Hepatocyte (in vitro differentiated cells): Measurements from ENCODE around the gene ENTPD2. TPM values are rescaled to one million over a fixed set of nuclear protein-coding genes. Genes with fewer than 3 reads are reported as not detected.

Experiments used
- DNase-seq: peaks from one replicate; pipeline ENCODE4 v3.0.0-alpha.2; 2016; ENCODE audit warnings: low spot score
- H2AFZ ChIP-seq: fragments of 200-600 bp; sonication (generic); 2 replicates; pipeline ENCODE4 v1.6.0; 2016; ENCODE audit warnings: antibody characterized with exemption, mild to moderate bottlenecking
- H3K27ac ChIP-seq: fragments of 200-600 bp; sonication (generic); 2 replicates; pipeline ENCODE4 v1.5.1; 2016; ENCODE audit warnings: mild to moderate bottlenecking
- H3K27me3 ChIP-seq: fragments of 200-600 bp; sonication (generic); 2 replicates; pipeline ENCODE4 v1.6.1; 2016
- H3K36me3 ChIP-seq: fragments of 200-600 bp; sonication (generic); replicated peaks from 2 replicates; pipeline ENCODE4 v1.5.1; 2016; ENCODE audit warnings: low read depth; ENCODE audit not compliant: insufficient read depth
- H3K4me1 ChIP-seq: fragments of 200-600 bp; sonication (generic); 2 replicates; pipeline ENCODE4 v1.5.1; 2016; ENCODE audit warnings: mild to moderate bottlenecking, moderate library complexity; ENCODE audit not compliant: insufficient read depth
- H3K4me2 ChIP-seq: fragments of 200-600 bp; sonication (generic); 2 replicates; pipeline ENCODE4 v1.6.0; 2016
- H3K4me3 ChIP-seq: fragments of 200-600 bp; sonication (generic); 2 replicates; pipeline ENCODE4 v1.5.1; 2016; ENCODE audit warnings: mild to moderate bottlenecking
- H3K79me2 ChIP-seq: fragments of 200-600 bp; sonication (generic); 2 replicates; pipeline ENCODE4 v1.6.0; 2017; ENCODE audit warnings: mild to moderate bottlenecking
- H3K9me2 ChIP-seq: fragments of 200-600 bp; sonication (generic); replicated peaks from 2 replicates; pipeline ENCODE4 v1.6.0; 2017; ENCODE audit warnings: mild to moderate bottlenecking; ENCODE audit not compliant: insufficient read depth
- H3K9me3 ChIP-seq: fragments of 200-600 bp; sonication (generic); 2 replicates; pipeline ENCODE4 v1.5.1; 2016; ENCODE audit warnings: low read depth, mild to moderate bottlenecking
- H4K20me1 ChIP-seq: fragments of 200-600 bp; sonication (generic); 2 replicates; pipeline ENCODE4 v1.6.0; 2016; ENCODE audit warnings: mild to moderate bottlenecking; ENCODE audit not compliant: insufficient read depth, poor library complexity, severe bottlenecking
- EZH2 ChIP-seq: fragments of 200-600 bp; sonication (generic); IDR thresholded peaks from 2 replicates; pipeline ENCODE4 v1.6.1; 2016; ENCODE audit warnings: antibody characterized with exemption, mild to moderate bottlenecking, borderline replicate concordance
- EZH2phosphoT487 ChIP-seq: fragments of 200-600 bp; sonication (generic); IDR thresholded peaks from one replicate; pipeline ENCODE4 v1.6.1; 2018; ENCODE audit warnings: antibody characterized with exemption, mild to moderate bottlenecking, low read depth, moderate library complexity; ENCODE audit not compliant: unreplicated experiment, severe bottlenecking
- WGBS: methylation state at CpG from one replicate; pipeline ENCODE4 v1.1.6; 2016; ENCODE audit warnings: low lambda C conversion rate; ENCODE audit errors: missing lambda C conversion rate; 5-methylcytosine and 5-hydroxymethylcytosine counted together
- polyA plus RNA-seq: library from polyadenylated mRNA; unstranded; fragments of >200 nt; fragmentation: Nextera tagmentation; extraction: Ambion mirVana; gene quantifications from 2 replicates; pipeline ENCODE4 v1.2.1, GENCODE V29; 2016
- total RNA-seq: library from RNA; depleted of rRNA; stranded (reverse); fragments of >200 nt; gene quantifications from 2 replicates; pipeline ENCODE4 v1.2.3, GENCODE V29; 2014
- TF ChIP-seq, protein P1 (sequence below): fragments of 200-600 bp; sonication (generic); IDR thresholded peaks from 2 replicates; pipeline ENCODE4 v1.5.1; 2016; ENCODE audit warnings: antibody characterized with exemption, mild to moderate bottlenecking; ENCODE audit not compliant: poor library complexity

The ENTPD2 gene
- total and polyA plus RNA-seq, 2 experiments from 2014 or later: 1.1 to 1.8 TPM

DNA sequence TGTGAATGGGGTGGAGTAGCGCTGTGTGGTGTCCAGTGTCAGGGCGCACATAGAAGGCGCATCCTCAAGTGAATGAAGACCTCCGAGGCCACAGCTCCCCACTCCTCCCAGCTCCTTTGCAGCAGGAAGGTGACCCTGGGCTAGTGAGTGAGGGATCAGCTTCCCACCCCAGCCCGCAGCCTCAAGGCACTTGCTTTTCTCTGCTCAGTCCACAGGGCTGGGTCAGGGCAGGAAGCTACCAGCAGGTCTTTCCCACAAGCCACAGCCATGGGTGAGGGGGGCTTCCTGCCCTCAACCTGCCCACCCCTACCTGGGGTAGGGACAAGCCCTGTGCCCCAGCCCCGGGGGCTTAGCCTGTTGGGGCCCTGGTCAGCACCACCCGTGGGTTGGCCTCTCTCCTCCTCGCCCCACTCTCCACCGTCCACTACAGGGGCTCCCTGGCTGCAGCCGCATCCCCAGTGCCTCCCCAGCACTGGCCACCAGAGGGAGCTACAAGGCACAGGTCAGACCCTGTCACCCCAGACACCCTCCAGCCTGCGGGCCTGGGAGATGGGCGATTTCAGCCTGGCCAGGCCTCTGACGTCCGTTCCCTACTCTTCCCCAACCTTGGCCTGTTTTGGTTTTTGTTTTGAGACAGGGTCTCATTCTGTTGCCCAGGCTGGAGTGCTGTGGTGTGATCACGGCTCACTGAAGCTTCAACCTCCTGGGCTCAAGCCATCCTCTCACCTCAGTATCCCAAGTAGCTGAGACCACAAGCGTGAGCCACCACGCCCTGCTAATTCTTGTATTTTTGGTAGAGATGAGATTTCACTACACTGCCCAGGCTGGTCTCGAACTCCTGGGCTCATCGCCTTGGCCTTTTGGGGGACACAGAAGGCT is 24.6 kb downstream of the ENTPD2 start:
- H3K79me2 ChIP-seq: no peaks in the 10 kb centered on the region
- H3K27ac ChIP-seq: peak overlapping the region; percentile 72
- DNase-seq: peak; percentile 83
- peaks cover 20% of the 10 kb centered on the region for H3K4me1 ChIP-seq
- H3K27me3 ChIP-seq: no peaks in the 10 kb centered on the region
- H3K4me3 ChIP-seq: no peak overlapping the region
- H2AFZ ChIP-seq: no peak overlapping the region
- H3K36me3 ChIP-seq: no peaks in the 10 kb centered on the region
- H3K4me2 ChIP-seq: peak overlapping the region; percentile 100
- H4K20me1 ChIP-seq: no peaks in the 10 kb centered on the region
- TF ChIP-seq EZH2phosphoT487: no peak
- no peak for TF ChIP-seq EZH2
- TF ChIP-seq, protein P1, sequence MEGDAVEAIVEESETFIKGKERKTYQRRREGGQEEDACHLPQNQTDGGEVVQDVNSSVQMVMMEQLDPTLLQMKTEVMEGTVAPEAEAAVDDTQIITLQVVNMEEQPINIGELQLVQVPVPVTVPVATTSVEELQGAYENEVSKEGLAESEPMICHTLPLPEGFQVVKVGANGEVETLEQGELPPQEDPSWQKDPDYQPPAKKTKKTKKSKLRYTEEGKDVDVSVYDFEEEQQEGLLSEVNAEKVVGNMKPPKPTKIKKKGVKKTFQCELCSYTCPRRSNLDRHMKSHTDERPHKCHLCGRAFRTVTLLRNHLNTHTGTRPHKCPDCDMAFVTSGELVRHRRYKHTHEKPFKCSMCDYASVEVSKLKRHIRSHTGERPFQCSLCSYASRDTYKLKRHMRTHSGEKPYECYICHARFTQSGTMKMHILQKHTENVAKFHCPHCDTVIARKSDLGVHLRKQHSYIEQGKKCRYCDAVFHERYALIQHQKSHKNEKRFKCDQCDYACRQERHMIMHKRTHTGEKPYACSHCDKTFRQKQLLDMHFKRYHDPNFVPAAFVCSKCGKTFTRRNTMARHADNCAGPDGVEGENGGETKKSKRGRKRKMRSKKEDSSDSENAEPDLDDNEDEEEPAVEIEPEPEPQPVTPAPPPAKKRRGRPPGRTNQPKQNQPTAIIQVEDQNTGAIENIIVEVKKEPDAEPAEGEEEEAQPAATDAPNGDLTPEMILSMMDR: peak; percentile 81
- H3K9me3 ChIP-seq: no peaks in the 10 kb centered on the region
- H3K9me2 ChIP-seq: no peaks in the 10 kb centered on the region
- 48% methylated on average over 19 of the region's 19 CpGs for WGBS

DNA sequence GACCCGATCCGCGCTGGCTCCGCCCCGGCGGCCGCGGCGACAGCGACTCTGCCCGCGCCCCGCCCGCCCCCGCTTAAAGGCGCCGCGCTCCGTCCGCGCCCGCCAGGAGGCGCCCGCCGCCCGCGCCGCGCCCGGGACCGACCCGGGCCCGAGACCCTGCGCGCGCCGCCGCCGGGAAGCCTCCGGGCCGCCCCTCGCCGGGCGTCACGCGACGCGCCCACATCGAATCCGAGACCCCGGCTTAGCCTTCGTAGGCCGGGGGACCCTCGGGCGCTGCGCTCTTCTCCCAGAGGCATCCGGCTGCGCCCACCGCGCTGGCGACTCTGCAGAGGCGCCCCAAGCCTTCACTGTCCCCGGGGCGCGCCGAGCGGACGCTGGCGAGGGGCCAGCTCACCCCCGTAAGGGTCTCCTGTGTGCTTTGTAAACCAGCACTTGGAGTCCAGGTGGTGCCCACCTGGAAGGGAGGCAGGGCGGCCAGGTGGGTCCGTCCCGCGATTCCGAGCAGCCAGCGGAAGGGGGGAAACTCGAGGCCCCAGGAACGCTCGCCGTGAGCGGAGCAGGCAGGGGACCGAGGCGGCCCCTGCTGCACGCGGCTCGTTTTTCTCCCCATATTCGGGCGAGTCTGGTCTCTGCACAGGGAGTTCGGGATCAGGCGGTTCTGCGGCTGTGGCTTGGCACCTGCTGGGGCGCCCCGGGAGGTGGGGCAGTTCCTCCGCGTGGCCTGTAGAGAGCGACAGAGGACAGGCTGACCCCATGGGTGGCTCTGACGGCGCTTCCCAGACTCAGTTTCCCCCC is 25.4 kb downstream of the ENTPD2 start:
- Histone ChIP-seq H3K27me3 (no peaks in the 10 kb centered on the region), H3K36me3 (no peaks in the 10 kb centered on the region), H3K4me2 (peak overlapping the region; percentile 100), H3K79me2 (no peaks in the 10 kb centered on the region), H2AFZ (peak overlapping the region; percentile 100), H3K4me1 (peaks cover 20% of the 10 kb centered on the region), H3K9me3 (no peaks in the 10 kb centered on the region), H3K9me2 (no peaks in the 10 kb centered on the region), H3K27ac (peak overlapping the region; percentile 72), H3K4me3 (peak overlapping the region; percentile 85), H4K20me1 (no peaks in the 10 kb centered on the region)
- TF ChIP-seq, protein P1: peak; percentile 42
- no peak for TF ChIP-seq EZH2phosphoT487
- no peak for TF ChIP-seq EZH2
- 3% methylated on average over 81 of the region's 98 CpGs for WGBS
- DNase-seq: peak; percentile 91

DNA sequence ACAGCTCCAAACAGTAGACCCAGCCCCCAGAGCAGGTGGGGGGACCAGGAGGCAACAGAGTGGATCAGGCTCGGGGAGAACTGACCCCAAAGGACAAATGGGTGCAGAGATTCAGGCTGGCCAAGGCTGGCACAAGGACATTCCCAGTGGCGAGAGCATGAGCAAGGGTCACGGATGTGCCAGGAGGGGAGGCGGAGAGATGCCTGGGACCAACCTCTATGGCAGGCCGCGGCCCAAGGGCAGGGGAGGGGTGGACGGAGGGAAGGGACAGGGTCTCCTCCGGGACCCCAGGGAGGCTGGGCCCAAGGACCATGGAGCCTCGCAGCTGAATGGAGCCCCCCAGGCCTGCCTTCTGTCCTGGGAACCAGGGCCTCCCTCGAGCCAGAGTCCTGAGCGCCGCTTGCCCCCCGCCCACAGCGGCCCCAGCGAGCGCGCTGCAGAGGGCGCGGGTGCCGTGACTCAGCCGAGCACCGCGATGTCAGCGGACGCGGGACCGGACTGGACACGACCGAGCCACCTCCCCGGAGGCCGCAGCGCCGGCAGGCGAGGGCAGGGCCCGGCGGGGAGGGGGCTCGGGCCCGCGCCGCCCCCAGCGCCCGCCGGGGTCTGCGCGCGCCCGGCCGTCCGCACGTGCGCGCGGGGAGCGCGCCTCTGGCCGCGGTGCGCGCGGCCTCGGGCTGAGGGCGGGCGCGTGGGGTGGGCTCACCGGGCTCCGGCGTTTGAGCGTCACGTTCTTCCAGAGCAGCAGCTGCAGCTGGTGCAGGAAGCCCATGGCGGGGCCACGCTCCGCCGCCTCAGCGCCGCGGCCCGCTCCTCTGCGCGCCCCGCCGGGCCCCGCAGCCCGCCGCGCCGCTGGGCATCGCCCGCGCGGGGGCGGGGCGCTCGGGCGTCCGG is 26.2 kb downstream of the ENTPD2 start, which contains the start of gene ABCA2:
TSS of gene ABCA2 (minus strand) at position 869 of the 894 bp plus-strand sequence. CDS start at position 772, 97 bp downstream.
- H4K20me1 ChIP-seq: no peaks in the 10 kb centered on the region
- peak; percentile 64 for DNase-seq
- H3K27ac ChIP-seq: peak within 1 kb of the TSS; percentile 72
- no peaks in the 10 kb centered on the region for H3K36me3 ChIP-seq
- H3K9me3 ChIP-seq: no peaks in the 10 kb centered on the region
- WGBS: 16% methylated on average over 31 of the region's 95 CpGs
- no peaks in the 10 kb centered on the region for H3K27me3 ChIP-seq
- no peaks in the 10 kb centered on the region for H3K79me2 ChIP-seq
- peak within 1 kb of the TSS; percentile 100 for H2AFZ ChIP-seq
- peak within 1 kb of the TSS; percentile 85 for H3K4me3 ChIP-seq
- H3K4me1 ChIP-seq: peaks cover 20% of the 10 kb centered on the region
- H3K4me2 ChIP-seq: peak within 1 kb of the TSS; percentile 100
- no peaks in the 10 kb centered on the region for H3K9me2 ChIP-seq
- TF ChIP-seq, protein P1: no peak
- TF ChIP-seq EZH2 (no peak), EZH2phosphoT487 (no peak)
